GM03348 (cell line): Measurements from ENCODE around the gene KLHL26.
A peak's percentile ranks its signal among the peaks of the same experiment; 100 is the strongest.
"Not testable (repeated sequence)": the region's sequence is repeated elsewhere in the genome, so short reads cannot be mapped to it uniquely, and the experiment has no call there.

Experiments used
- DNase-seq: peaks from one replicate; pipeline ENCODE4 v3.0.0; 2012; ENCODE audit warnings: low spot score

The KLHL26 gene

DNA sequence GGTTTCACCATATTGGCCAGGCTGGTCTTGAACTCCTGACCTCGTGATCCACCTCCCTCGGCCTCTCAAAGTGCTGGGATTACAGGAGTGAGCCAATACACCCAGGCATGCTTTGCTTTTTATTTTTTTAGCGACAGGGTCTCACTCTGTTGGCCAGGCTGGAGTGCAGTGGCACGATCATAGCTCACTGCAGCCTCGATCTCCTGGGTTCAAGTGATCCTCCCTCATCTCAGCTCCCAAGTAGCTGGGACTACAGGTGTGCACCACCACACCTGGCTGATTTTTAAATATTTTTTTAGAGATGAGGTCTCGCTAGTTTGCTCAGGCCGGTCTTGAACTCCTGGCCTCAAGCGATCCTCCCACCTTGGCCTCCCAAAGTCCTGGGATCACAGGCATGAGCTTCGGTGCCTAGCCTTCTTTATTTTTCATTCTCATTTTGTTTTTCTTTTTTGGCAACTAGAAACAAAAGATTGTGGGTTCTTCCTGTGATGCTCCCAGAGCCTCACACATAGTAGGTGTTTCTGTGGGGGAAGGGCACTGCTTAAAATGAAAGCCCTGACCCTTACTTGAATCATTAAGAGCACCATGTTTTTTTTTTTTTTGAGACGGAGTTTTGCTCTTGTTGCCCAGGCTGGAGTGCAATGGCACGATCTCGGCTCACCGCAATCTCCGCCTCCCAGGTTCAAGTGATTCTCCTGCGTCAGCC lies 36.0 kb upstream of the KLHL26 start:
- DNase-seq, result not testable (repeated sequence)

DNA sequence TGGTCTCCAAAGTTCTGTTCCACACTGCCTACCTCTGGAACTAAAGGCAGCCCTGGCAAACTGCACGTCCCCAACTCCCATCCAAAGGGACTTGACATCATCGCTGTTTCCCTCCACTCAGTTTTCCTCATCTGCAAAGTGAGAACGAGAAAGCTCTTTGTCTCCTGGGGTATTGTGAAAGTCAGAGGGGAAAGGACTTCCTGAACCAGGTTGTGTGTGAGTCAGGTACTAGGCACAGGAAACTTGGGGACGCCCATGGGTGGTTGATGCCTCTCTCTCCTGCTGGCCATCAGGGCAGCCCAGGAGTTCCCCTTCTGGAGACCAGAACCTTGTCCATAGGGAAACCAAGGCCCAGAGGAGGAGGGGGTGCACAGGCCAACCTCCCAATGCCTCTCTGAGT lies 35.0 kb upstream of the KLHL26 start:
- DNase-seq, result no peak

DNA sequence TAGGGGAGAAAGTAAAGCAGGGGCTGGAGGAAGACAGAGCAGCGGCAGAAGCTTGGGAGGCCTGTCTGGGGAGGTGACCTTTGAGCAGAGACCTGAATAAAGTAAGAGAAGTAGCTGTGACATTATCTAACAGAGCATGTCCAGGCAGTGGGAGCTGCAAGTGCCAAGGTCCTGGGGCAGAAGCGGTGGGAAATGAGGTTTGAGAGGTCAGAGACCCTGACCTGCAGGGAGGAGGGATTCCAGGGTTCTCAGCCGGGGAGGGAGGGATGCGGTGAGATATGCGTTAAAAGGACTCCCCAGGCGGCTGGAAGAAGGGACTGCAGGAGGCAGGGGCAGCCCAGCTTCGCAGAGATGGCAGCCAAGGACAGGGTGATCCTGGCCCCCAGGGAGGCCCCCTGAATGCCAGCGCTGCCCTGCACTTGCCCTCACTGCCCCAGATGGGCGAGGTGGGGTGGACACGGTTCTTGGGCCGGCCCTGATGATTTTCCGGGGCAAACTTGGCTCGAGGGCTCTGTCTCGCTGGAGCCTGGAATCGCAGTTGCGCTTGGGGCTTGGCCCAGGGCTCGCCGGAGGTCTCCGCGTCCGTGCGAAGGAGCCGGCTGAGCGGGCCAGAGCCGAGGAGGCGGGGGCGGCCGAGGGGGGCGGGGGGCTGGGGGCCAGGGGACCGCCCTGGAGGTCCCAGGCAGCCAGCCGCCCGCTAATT lies 33.4 kb upstream of the KLHL26 start:
- peak; percentile 66 for DNase-seq

DNA sequence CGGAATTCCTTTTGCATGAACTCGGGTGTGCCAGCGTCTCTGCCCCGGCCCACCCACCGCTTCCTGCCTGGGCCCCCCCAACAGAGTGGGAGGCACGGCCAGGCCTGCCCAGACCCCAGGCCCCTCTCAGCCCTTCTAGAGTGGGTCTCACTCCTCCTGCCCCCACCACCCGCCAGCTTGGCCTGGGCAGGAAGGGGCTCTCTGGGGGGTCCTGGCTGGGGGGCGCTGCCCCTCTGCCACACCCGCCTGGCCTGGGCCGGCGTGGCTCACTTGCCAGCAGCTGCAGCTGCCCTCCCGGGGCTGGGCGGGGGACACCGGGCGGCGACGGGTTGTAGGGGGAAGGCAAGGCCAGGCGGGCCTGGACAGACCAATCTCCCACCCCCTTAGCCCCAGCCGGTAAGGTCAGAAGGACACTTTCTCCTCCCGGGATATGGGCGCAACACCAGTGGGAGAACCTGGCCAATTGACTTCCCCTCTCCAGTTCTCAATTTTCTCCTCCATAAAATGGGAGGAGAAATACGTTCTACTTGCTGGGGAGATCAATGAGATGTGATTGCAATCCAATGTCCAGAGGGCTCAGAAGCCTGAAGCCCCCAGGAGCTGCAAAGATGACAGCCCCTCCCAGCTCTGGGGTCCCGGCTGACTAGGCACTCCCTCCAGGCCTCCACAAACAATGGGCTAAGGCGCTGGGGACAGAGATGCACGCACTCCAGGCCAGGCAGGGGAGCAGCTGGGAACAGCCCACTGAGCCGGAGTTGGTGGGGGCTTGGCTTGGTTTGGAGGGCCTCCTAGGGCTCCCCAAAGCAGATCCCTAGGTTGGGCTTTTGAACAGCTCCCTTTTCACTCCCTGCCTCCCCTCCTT lies 32.6 kb upstream of the KLHL26 start:
- peak; percentile 9 for DNase-seq

DNA sequence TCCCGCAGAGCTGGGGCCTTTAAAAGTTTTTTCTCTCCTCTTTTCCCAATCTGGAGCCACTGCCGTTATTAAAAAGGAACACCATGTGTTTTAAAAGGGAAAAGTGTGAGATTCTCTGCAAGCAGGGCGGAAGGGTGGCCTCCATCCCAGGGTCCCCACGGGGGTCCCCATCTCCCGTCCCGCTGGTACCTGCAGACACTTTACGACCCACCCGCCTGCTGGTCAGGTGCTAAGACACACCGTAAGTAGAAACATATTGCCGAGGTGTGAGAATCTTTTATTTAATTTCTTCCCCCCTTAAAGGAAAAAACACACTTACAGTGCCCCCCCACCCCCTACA lies 32.0 kb upstream of the KLHL26 start:
- DNase-seq, result no peak

DNA sequence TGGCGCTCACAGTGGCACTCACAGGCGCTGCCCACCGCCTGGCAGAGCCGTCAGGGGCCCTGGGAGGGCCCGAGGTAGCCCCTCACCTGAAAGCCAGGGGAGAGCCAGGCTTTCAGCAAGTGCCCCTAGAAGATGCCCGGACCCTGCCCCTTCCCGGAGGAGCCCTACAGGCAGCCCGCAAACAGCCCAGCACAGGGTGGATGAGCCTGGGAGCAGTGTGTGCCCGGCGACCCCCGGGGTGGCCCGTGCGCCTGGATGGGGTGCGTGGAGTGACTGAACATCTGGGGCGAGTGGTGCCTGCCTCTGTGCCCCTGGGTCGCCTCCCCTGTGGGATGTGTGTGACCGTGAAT lies 31.7 kb upstream of the KLHL26 start:
- DNase-seq, result no peak

DNA sequence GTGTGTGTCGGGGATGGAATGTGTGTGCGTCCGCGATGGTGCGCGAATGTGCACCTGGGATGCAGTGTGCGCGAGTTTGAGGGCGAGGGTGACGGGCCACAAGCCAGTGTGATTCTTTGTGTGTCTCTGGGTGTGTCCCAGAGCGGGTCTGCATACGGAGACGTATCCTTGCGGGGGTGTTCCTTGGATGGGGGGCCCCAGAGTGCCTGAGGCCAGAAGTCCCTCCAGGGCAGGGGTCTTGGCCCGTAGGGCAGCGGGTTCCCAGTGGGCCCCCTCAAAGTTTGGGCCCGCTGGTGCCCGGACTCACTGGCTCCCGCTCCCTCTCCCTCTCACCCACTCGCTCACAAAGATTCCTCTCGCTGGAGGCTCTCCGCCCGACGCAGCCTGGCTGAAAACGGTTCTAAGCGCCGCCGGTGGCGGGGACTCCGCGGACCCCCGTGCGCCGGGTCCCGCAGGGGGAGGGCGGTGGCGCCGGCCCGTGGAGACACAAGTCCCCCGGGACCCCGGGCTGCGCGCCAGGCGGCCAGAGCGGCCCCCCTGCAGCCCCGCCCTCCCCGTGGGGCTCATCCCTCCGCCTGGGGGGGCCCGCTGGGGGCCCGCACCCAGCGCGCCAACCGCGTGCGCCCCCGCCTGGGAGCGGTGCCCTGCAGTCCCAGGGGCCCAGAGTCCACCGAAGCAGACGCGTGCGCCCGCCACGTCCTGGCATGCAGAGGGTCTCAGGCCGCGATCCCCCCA lies 31.1 kb upstream of the KLHL26 start:
- DNase-seq, result no peak

DNA sequence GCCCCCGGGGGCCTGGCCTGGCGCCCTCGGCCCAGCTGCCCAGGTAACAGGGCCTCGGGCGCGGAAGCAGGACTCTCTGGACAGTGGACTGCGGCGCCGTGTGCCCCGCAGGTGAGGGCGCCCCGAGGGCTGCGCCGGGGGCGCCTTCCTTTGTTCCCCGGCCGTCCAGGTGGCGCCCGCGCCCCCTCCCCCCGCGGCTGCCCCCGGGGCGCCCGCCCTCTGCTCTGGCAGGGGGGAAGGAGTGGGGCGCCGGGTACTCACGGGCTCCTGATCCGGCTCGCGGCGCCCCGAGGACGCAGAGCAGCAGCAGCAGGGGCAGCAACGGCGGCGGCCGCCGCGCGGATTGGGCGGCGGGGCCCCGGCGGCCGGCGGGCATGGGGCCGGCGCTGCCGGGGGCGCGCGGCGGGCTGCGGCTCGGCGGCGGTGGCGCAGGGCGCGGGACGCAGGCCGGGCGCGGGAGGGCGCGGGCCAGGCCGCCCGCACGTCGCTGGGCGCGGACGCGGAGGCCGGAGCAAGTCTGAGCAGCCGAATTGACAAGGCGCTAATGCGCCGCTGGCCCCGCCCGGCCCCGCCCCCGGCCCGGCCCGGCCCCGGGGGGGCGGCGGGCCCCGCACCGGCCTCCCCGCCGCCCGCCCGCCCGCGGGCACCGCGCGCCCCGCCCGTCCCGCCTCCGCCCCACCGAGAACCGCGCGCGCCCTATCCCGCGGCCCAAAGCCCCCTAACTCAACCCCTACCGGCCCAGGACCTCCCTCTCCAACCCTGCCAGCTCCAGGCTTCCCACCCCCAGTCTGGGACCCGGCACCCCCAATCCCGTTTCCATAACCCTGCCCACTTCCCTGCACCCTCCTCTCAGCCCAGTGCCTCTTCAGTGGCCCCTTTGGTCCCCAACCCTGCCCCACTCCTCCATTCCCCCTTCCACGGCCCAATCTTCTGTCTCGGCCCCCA lies 30.3 kb upstream of the KLHL26 start, which contains the start of gene CRLF1:
Gene CRLF1 (minus strand): TSS at position 519 of the 945 bp plus-strand sequence. CDS start 143 bp downstream, at position 376.
- DNase-seq, result no peak

DNA sequence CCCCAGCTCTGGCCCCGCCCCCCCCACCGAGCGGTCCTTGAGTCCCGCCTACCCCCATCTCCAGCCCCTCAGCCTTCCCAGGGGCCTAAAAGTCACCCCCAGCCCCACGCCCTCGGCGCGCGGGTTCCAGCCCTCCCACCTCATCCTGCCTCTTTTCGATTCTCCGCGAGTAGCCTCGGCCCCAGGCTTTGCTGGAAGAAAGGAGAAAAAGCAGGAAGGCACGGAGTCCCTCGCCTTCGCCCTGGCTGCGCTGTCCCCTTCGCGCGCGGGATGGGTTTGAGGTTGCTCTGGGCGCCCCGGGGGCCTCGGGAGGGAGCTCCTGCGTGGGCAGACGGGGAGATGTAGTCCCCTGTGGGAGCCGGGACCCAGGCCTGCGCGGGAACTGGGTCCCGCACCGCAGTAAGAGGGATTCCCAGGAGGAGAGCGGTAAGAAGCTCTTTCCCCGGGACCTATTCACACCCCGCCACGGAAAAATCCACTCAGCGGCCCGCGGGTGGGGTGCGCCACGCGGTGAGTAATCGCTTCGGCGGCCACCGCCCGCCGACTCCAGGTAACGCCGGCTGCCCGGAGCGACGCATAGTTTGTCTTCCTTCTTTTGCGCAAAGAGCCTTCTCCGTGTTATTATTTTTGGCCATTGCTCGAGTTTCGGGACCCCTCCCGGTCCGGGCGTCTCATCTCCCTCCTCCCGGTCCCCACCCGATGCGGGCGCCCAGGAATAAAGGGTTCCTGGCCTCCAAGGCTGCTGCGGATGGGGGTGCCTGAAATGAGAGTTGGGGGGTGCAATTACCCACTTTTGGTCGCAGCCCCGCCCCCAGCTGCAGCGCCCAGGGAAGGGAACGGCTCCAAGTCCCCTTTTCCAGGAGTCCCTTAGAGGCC lies 29.4 kb upstream of the KLHL26 start:
- no peak for DNase-seq

DNA sequence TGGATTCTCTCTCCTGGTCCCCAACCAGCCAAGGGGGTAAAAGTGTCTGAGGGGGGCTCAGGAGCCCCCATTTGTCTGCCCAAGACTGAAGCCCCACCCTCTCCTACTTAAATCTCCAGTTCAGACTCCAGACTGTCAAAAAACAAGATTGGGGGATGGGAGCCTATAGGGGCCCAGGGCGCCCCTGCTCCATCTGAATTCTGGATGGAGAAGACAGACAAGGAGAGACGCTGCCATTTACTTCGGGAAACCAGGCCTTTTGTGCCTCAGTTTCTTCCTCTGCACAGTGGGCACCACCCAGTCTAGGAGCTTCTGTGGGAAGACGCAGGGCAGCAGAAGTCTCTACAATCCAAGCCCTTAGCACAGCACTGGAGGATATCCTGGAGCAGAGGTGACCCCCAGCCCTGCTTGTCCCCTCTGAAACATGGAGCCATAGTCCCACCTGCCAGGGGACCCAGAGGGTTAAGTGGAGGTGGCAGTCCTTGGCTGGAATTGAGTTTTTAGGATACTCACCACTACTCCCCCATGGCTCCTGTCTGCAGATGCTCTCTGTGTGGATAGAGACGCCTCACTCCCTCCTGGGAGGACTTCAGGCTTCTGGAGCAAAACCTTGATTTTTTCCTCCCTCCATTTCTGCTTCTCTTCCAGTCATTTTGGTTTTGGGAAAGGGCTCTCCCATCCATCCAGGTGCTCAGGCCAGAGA lies 28.6 kb upstream of the KLHL26 start:
- DNase-seq, result no peak

DNA sequence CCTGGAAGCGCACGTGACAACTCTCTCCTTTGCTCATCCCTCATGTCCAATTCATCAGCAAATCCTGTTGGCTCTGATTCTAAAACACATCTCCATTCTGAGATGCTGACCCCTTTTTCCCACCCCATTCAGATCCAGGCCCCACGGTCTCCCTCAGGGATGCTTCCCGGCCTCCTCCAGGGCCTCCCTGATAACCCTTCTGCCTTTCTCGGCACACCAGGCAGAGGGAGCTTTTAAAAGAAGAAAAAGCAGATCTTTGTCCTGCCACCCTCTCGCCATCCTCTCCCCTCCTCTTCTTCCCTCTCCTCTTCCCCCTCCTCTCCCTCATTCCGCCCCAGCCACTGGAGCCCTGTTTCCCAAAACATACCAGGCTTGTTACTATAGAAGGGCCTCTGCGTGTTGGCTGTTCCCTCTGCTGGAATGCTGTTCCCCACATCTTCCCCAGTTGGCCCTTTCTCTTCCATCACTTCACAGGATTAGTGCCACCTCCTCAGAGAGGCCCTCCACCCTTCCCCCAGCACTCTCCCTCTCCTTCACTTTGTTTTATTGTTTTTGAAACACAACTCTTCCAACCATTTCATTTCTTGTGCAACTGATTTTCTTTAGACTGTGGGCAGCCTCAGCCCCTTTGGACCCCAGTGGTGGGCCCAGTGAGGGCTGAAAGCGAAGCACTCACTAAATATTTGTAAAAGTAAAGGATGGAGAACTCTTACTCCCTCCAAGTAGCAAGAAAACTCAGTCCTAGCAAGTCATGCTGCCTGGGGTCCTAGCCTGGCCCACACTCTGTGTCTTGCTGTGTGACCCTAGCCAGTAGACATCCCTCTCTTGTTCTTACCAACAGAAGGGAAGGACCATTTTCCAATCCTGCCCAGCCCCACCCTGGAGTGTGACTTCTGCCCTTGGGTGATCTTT lies 27.8 kb upstream of the KLHL26 start:
- no peak for DNase-seq

DNA sequence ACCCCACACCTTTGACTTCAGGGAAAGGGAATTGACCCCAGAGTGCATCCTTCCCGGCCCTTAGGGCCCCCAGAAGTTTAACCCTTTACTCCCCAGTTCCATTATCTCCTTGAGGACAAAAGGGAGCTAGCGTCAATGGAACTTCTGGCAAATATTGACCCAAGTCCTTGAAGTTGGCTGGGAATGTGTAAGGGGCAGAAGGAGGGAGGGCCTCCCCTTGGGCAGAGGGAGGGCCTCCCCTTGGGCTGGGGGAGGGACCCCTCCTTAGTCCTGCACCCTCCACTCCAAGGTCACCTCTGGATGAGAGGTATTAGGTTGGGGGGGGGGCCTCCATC lies 27.1 kb upstream of the KLHL26 start:
- DNase-seq, result no peak

DNA sequence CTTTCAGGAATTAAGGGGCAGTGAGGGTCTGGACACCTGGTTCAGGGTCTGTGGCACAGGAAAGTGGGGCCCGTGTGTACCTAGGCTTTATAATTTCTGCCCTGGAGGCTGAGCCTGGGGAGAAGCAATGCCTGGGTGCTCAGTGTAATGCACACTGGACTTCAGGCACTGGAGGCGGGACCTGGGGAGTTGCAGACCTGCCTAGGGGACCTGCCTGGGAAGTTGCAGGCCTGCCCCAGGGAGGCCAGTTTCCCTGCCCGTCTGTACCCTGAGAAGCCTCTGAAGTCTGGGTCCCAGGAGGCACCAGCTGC lies 26.6 kb upstream of the KLHL26 start:
- DNase-seq, result no peak

DNA sequence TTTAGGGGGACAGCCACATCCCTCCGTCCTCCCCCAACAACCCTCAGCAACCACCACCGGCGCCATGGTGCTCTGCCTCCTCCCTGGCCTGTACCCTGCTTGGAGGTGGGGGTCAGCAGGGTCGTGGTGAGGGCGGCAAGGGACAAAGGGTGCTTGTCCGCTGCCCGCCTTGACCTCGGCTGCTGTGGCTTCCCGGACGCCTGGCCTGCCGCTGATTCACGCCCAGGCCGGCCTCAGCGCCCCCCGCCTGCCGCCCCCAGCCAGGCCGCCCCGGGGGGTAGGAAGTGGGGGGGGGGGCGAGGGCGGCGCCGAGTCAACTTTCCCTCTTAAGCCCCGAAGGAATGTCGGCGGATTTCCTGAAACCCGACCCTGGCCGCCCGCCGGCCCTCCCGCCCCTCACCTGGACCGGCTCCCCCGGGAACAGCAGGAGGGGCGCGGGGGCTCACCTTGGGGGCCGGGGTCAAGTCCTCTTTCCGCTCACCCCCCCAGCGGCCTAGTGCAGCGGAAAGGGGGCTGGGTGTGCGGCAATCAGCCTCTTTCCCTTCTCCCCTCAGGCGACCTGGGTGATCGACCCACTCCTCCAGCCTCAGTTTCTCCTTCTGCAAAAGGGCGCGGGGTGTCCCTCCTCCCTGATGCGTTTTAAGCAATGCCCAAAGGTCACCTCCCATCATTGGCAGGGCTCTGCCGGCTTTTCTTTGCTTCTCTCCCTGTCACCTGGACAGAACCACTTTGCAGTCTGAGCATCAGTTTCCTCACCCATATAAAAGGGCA lies 26.1 kb upstream of the KLHL26 start:
- no peak for DNase-seq

DNA sequence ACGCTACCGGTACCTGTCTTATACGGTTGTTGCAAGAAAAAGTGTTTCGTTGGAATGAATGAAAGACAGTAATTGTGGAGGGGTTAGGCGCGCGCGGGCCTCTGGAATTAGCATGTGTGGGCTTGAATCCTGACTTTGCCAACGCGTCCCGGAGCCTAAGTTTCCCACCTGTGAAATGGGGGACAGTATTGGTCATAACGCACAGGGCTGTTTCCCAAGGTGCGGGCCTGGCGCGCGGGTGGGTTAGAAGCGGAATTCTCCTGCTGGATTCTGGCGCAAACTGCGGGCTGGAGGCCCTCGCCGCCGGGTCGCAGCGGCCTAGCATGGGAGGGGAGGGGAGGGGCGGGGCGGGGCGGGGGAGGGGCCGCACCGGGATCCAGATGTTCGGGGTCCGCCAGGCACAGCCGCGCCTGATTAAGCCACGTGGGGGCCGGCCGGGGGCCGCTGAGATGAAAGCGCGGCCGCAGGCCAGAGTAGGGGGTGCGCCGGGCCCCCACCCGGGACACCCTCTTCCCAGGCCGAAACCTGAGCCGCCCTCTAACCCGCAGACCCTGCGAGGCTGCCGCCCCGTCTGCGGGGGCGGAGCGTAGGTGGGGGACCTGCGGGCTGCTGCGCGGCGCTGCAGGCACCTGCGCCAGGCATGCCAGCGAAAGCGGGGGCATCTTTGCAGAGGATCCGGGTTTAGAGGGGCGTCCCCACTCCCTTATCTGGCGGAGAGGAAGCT lies 25.3 kb upstream of the KLHL26 start:
- DNase-seq, result no peak

DNA sequence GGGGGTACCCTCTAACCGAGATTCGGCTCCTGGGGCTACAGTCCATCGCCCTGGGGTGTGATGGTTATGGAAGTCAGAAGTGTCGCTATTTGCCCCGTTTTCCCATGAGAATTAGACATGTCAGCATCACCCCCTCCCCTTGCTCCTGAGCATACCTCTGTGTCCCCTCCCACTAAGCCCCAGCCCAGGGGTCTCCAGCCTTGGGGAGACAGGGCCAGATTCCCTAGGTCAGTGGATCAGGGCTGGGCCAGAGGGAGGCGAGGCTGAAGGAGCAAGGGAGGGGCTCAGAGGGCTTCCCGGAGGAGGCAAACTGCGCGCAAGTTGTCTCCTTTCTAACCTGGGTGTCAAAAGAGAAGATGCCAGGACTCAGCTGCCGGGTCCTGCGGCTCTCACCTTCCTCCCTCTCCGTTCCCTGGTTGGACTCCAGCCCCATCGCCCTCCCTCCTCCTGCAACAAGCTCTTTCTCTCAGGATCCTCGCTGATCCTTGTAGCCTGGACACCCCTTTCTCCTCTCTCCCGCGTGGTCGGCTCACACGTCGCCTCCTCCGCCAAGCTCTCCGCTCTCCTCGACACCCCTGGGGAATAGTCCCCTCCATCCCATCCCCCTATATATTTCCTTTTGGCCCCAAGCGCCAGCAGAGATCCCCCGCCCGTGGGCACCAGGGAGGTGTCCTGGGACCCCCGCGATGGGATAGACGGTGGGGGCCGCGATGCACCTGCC lies 24.6 kb upstream of the KLHL26 start:
- no peak for DNase-seq
